Kidney (tissue), 14 donors: ENCODE data around the gene GLI1. TPM values are rescaled to one million over a fixed set of nuclear protein-coding genes. Genes with fewer than 3 reads are reported as not detected.
A peak's percentile ranks its signal among the peaks of the same experiment; 100 is the strongest.

Experiments
- DNase-seq, 5 donors: peaks; one replicate each; pipeline ENCODE4 v3.0.0-alpha.2; 2013 to 2020
- FAIRE-seq: peaks from 2 replicates; lab custom pipeline; 2012; peaks lifted over from hg19 to GRCh38; lab: Jason Lieb, UNC
- H3K27ac ChIP-seq, 2 donors: one replicate each; pipeline ENCODE4 v1.7.0; 2013; ENCODE audit warnings: low read depth in 2 of 2, low read length in 2 of 2, inconsistent platforms in 1 of 2
- H3K27me3 ChIP-seq: one replicate; pipeline ENCODE4 v1.7.1; 2013; ENCODE audit warnings: low read length, inconsistent platforms; ENCODE audit not compliant: control insufficient read depth, insufficient read depth
- H3K36me3 ChIP-seq, 3 donors: one replicate each; pipeline versions ENCODE4 v1.7.0 to v1.7.1; 2013; ENCODE audit warnings: low read length in 3 of 3, control low read depth in 1 of 3, inconsistent platforms in 1 of 3; ENCODE audit not compliant: insufficient read depth in 3 of 3, control insufficient read depth in 2 of 3
- H3K4me1 ChIP-seq, 3 donors: one replicate each; pipeline versions ENCODE4 v1.7.0 to v1.7.1; 2013; ENCODE audit warnings: low read length in 3 of 3, inconsistent platforms in 1 of 3, low read depth in 1 of 3; ENCODE audit not compliant: control insufficient read depth in 2 of 3, insufficient read depth in 2 of 3
- H3K4me3 ChIP-seq, 3 donors: one replicate each; pipeline versions ENCODE4 v1.7.0 to v1.8.1; 2013; ENCODE audit warnings: low read length in 3 of 3, control low read depth in 1 of 3, inconsistent platforms in 1 of 3
- H3K9ac ChIP-seq, 3 donors: one replicate each; pipeline versions ENCODE4 v1.7.0 to v1.7.1; 2013; ENCODE audit warnings: low read length in 3 of 3, control low read depth in 1 of 3, inconsistent platforms in 1 of 3
- H3K9me3 ChIP-seq, 3 donors: one replicate each; pipeline versions ENCODE4 v1.7.0 to v1.7.1; 2013; ENCODE audit warnings: low read length in 3 of 3, control low read depth in 1 of 3, inconsistent platforms in 1 of 3; ENCODE audit not compliant: control insufficient read depth in 2 of 3, insufficient read depth in 1 of 3
- intact Hi-C: fragments of 100-400 bp; cut with DNase I; formaldehyde crosslinking; loops from one replicate; pipeline ENCODE4 v1.11.1; 2022
- polyA plus RNA-seq: library from polyadenylated mRNA; stranded (reverse); fragments of 350-450 nt; fragmentation: Illumina TruSeq; extraction: RNeasy Lipid Tissue Mini Kit (QIAGEN cat#74804); gene quantifications from one replicate; pipeline ENCODE4 v1.2.3, GENCODE V29; 2014; ENCODE audit warnings: low read depth, low replicate concordance; ENCODE audit not compliant: insufficient read depth
- total RNA-seq: library from RNA; stranded (reverse); fragmentation: NEBNext Ultra II Directional; extraction: Animal tissue kit (Norgen Biotek cat#: 25700); gene quantifications from one replicate; pipeline ENCODE4 v1.2.1, GENCODE V29; 2021
- TF ChIP-seq, protein P1 (sequence below): IDR thresholded peaks from 3 replicates; pipeline ENCODE4 v1.5.1; 2012; ENCODE audit warnings: mild to moderate bottlenecking, moderate library complexity, borderline replicate concordance; ENCODE audit not compliant: insufficient read depth; ENCODE audit errors: extremely low read depth
- donor health status: control.
- donor health status: control.
- donor health status: control.
- donor health status: control.
- donor health status: control.
- donor health status: DM: yes; HTN: yes; CAD: no.
- donor health status: Normal renal cell carcinoma (clear cell type).

Gene GLI1
- total and polyA plus RNA-seq, 2 donors from 2014 or later, result 1.4 to 2.8 TPM

DNA sequence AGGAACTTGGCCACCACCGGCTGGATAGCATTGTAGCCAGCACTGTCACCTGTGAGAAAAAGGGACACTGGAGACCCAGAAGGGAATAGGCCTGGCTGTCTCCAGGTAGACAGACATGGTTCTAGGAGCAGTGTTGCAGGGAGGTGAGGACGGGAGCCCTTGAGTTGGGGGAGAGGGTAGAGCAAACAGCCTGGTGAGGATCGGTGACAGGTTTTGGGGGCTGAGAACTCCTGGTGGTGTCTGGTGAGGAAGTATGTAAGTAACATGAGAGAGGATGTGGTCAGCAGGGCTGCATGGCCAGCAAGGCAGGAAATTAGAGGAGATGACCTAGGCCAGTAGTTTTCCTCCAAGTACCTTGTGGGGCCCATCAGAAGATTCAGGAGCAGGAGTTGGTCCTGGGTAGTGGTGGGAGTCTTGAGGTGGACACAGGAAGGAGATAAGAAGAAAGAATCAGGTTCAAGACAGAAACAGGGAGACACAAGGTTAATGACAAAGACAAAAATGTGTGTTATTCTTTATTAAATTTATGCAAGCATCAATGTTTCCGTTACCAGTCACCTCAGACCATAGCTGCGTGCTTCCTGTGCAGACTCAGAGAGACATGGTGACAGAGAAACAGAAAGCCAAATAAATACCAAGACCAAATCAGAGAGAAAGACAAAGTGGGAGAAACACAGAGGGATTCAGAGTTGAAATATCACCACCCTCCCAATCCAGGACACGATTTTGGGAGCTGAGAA is 20.0 kb downstream of the GLI1 start, which contains the start of gene ARHGAP9:
Gene ARHGAP9 (minus strand): TSS at position 491 of the 740 bp plus-strand sequence. CDS start 460 bp downstream, at position 31.
- TF ChIP-seq, protein P1, sequence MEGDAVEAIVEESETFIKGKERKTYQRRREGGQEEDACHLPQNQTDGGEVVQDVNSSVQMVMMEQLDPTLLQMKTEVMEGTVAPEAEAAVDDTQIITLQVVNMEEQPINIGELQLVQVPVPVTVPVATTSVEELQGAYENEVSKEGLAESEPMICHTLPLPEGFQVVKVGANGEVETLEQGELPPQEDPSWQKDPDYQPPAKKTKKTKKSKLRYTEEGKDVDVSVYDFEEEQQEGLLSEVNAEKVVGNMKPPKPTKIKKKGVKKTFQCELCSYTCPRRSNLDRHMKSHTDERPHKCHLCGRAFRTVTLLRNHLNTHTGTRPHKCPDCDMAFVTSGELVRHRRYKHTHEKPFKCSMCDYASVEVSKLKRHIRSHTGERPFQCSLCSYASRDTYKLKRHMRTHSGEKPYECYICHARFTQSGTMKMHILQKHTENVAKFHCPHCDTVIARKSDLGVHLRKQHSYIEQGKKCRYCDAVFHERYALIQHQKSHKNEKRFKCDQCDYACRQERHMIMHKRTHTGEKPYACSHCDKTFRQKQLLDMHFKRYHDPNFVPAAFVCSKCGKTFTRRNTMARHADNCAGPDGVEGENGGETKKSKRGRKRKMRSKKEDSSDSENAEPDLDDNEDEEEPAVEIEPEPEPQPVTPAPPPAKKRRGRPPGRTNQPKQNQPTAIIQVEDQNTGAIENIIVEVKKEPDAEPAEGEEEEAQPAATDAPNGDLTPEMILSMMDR, result no peak
- Histone ChIP-seq H3K4me3 (no peak within 1 kb of the TSS), H3K36me3 (no peaks in the 10 kb centered on the region), H3K27me3 (peaks cover 16% of the 10 kb centered on the region), H3K4me1 (peaks cover 0 to 18% (median 0%) of the 10 kb centered on the region in 3 donors), H3K9me3 (no peaks in the 10 kb centered on the region), H3K9ac (no peak within 1 kb of the TSS), H3K27ac (peak within 1 kb of the TSS in 1 of 2 donors; percentile 60)
- intact Hi-C loops, result no loop called here
- no peak for DNase-seq
- no peak for FAIRE-seq

- TF ChIP-seq, protein P1, result no peak
- Histone ChIP-seq H3K4me1 (peaks cover 0 to 3% (median 0%) of the 10 kb centered on the region in 3 donors), H3K36me3 (no peaks in the 10 kb centered on the region), H3K9ac (no peak overlapping the region), H3K9me3 (no peaks in the 10 kb centered on the region), H3K27me3 (peaks cover 5% of the 10 kb centered on the region), H3K4me3 (no peak overlapping the region), H3K27ac (no peak overlapping the region)
- intact Hi-C loops, result no loop called here
- no peak for DNase-seq
- FAIRE-seq, result no peak
Observed at GRCh38 chr12:57481671-57482070, 22.1 kb downstream of the GLI1 start.

DNA sequence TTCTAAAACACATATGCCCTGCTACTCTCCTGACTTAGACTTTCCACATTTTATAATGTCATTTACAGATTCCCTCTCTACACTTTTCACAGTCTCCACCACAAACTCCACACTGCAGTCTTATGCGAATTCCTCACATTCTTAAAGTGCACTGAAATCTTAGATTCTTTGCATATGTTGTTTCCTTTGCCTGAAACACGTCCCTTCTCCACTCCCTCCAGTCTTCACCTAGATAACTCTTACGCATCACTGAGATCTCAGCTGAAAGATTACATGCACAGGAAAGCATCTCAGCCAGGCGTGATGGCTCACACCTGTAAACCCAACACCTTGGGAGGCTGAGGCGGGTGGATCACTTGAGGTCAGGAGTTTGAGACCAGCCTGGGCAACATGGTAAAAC is 23.9 kb downstream of the GLI1 start:
- FAIRE-seq (no peak), DNase-seq (peak in 1 of 5 donors; percentile 34)
- Histone ChIP-seq H3K27me3 (no peaks in the 10 kb centered on the region), H3K9me3 (no peaks in the 10 kb centered on the region), H3K9ac (no peak overlapping the region), H3K36me3 (no peaks in the 10 kb centered on the region), H3K4me3 (no peak overlapping the region), H3K27ac (no peak overlapping the region), H3K4me1 (peaks cover 0 to 4% (median 0%) of the 10 kb centered on the region in 3 donors)
- intact Hi-C loops, result no loop called here
- TF ChIP-seq, protein P1, result no peak
